ENCODE data around the gene APOL2.
"Not testable (repeated sequence)": the region's sequence is repeated elsewhere in the genome, so short reads cannot be mapped to it uniquely, and the experiment has no call there.

Gene APOL2

GRCh38 chr22:36238373-36239149 is 766 bp downstream of the APOL2 start:
- no peak for DNase-seq

DNA sequence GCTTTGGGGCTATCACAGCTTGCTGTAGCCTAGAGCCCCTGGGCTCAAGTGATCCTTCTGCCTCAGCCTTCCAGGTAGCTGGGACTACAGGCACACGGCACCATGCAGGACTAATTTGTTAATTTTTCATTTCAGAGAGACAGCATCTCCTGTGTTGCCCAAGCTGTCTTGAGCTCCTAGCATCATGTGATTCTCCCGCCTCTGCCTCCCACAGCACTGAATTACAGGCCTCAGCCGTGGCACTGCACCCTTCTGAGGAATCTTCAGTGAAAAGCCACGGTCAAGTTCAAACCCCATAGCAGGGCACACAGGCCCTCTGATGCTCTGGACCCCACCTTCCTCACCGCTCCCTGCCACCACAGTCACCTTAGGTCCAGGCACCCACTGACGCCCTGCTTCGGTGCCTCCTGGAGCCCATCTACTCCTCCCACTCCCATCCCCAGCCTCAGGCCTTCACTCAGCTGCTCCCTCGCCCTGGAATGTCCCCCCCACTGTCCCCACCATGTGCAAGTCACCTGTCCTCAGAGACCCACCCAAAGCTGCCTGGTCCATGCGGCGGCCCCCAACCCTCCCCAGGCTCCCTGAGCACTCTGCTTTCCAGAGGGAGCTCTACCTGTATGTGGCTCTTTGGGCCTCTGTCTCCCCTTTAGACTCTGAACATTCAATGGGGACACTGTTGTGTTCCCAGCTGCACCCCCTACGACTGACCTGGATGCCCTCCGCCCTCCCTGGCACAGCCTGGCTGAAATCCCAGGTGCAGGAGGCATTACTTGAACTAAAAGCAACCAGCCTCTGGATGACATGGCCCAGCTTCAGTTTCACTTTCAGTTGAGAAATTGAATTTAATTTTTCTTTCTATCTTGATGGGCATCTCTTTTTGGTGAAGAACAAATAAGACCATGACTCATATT is 1.6 kb downstream of the APOL2 start:
- DNase-seq: no peak

GRCh38 chr22:36236388-36237319 is 2.7 kb downstream of the APOL2 start:
- DNase-seq: no peak

- DNase-seq: no peak
Observed at GRCh38 chr22:36235585-36235984, 3.7 kb downstream of the APOL2 start.

DNA sequence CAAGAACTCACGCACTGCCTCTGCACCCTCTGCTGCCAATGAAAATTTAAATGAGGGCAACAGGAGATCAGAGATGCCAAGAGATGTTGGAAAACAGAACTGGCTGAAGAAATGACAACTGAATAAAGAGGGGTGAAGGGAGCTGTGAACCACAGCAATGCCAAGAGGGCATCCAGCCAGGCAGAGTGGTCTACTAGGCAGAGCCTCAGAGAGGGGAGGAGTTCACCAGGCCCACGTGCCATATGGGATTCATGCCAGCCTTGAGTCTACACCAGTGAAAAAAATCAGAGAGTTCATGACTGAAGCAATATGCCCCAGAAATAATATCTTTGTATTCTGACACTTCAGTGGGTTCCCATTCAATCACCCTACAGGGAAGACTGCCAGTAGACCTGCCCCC is 4.4 kb downstream of the APOL2 start:
- no peak for DNase-seq

DNA sequence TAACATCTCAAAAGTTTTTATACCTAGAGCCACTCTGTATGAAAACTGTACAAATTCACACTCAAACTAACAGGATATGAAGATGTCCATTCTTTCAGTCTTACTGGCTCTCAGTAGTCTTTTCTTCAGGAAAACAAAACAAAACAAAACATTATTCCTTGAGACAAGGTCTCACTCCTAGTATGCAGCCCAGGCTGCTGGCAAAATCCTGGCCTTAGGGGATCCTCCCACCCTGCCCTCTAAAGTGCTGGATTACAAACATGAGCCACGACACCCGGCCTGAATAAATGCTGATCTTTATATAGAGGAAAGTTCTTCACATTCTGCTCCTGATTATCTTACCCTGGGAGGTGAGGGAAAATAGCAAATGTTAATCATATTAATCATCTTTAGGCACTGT is 5.1 kb downstream of the APOL2 start:
- DNase-seq: no peak

DNA sequence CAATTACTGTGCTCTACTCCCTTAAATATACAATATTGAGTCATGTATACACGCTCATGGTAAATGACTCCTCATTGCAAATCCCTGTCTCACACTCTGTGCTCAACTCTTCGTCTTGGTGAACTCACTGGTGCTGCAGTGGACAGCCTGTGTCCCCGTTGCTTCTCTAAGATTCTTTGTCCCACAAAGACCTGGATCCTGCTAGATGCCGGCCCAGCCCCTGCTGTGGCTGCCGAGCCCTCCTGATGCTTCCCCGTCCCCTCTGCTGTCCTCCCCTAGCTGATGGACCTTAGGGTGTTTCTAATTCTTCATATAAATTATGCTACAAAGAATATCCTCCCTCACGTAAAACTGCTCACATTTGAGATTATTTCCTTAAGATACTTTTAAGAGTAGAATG is 5.5 kb downstream of the APOL2 start:
- DNase-seq: no peak

DNA sequence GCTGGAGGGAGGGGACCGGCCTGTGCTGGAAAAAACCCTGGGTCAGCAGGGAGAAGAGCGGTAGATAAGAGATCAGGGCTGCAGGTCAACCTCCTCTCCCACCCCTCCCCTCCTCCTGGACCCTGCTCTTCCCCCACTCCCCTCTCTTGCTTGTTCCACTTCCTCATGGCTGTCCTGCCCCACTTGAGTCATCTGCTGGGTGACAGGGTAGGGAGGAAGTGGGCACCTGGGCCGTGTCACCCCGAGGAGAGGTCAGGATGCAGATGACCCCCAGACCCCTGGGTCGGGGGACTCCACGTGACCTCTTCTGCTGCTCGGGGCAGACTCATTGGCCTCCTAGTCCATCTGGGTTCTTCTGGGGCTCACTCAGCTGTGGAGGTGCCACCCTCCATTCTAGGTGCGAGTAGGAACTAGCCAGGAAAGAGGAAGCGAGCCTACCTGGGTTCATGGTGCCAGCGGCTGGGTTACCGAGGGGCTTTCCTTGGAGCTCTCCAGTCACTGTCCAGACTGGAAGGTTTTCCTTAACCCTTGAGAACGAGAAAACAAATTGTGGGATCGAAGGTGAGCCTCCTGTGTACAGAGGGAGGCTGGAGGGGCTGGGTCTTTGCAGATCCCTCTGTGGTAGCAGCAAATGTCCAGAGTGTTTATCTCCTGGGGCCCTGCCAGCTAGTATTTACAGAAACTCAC is 6.5 kb downstream of the APOL2 start:
- DNase-seq: no peak

GRCh38 chr22:36231051-36231450 is 8.3 kb downstream of the APOL2 start:
- not testable (repeated sequence) for DNase-seq

DNA sequence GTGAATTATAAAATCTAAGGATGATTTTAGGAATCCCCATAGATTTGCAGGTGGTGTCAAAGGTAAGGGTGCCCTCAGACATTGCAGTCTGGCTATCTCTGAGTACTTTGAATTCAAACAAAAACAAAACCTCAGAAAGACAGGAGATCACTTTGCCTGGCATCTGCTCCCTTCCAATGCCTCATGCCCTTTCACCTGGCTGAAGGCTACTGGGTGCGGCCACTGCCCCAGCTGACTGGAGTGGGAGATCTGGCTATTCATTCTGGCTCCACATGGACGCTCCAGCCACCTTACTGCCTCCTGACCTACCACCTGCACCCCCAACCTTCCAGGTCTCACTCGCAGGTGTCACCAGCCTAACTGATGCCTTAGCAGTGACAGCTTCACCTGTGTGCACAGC is 9.7 kb downstream of the APOL2 start:
- not testable (repeated sequence) for DNase-seq

- DNase-seq: no peak
Observed at GRCh38 chr22:36228944-36229343, 10.4 kb downstream of the APOL2 start.

DNA sequence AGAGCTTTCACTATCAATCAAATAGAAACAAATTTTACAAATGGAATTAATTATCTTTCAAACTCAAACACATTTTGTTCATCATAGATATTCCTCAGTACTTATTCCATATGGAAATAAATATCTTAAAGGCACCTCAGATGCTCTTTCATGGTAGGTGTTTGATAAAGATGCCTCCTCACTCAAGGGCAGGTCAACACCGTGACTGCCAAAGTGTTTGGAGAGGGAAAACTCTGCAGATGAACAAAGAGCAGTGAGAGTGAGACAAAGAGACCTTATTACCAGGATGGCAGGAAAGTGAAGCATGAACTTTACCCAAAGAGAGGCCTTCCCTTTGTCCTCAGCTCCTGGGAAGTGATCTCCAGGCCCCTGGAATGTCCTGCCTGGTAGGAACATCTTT is 11.0 kb downstream of the APOL2 start:
- DNase-seq: not testable (repeated sequence)

- no peak for DNase-seq
Observed at GRCh38 chr22:36227806-36228205, 11.5 kb downstream of the APOL2 start.

DNA sequence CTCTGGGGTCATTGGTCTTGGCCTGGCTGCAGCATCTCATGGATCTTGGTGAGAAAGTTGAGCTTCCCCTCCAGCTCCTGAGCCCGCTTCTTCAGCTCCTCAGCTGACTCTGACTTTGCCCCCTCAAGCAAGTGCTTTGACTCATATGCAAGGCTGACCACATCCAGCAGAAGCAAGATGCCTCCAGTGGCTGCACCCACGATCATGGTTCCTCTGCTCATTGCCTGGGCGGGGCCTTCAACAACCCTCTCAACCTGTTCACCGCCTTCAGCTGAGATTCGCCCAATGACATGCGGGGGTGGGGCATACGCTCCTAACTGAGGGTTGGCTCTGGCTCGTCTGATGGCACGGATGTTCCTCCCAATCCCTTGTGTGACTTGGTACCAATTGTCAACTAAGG is 11.9 kb downstream of the APOL2 start:
- no peak for DNase-seq

GRCh38 chr22:36226189-36226588 is 13.1 kb downstream of the APOL2 start:
- no peak for DNase-seq

GRCh38 chr22:36225333-36225922 is 13.9 kb downstream of the APOL2 start:
- DNase-seq: no peak

DNA sequence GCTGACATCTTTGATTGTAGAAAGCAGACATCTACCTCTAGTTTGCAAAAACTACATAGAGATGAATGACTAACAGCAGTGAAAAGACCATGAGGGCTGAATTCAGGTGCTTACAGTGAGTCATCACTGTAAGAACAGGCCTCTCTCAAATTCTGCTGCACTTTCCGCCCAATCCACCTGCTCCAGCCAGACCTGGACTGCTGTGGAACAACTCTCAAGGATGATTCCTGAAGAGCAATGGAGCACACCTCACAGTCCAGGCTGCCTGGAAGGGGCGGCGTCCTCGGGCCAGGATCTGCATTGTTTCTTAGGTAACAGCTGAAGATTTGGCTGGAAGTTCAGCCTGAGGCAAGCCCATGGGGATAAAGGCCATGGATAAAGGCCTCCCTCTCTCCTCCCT is 15.1 kb downstream of the APOL2 start:
- no peak for DNase-seq

- DNase-seq: no peak
Observed at GRCh38 chr22:36223504-36223903, 15.8 kb downstream of the APOL2 start.

DNA sequence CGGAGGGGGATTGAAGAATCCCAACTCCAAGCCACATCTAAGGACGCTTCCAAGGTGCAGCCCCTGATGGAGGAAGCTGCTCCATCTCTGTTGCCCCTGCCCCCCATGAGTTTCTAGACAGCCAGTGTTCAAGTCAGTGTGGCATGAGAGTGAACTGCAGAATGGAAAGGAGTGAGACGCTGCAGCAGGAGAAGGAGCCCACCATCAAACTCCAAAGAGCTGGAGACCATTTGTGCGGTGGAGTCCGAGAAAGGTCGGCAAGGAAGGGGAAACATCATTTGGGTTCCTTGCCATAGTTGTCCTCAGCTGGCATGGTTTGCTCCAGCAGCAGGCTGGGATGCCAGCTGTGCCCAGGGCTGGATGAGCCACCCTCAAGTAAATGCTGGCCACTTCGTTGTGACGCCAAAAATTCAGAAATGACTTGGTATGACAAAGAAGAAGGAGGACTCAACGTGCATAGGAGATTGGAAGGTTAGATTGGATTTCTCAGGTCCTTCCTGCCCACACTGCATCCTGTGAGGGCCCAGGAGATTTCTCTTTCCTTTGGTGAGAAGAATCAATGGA is 16.4 kb downstream of the APOL2 start:
- DNase-seq: no peak

DNA sequence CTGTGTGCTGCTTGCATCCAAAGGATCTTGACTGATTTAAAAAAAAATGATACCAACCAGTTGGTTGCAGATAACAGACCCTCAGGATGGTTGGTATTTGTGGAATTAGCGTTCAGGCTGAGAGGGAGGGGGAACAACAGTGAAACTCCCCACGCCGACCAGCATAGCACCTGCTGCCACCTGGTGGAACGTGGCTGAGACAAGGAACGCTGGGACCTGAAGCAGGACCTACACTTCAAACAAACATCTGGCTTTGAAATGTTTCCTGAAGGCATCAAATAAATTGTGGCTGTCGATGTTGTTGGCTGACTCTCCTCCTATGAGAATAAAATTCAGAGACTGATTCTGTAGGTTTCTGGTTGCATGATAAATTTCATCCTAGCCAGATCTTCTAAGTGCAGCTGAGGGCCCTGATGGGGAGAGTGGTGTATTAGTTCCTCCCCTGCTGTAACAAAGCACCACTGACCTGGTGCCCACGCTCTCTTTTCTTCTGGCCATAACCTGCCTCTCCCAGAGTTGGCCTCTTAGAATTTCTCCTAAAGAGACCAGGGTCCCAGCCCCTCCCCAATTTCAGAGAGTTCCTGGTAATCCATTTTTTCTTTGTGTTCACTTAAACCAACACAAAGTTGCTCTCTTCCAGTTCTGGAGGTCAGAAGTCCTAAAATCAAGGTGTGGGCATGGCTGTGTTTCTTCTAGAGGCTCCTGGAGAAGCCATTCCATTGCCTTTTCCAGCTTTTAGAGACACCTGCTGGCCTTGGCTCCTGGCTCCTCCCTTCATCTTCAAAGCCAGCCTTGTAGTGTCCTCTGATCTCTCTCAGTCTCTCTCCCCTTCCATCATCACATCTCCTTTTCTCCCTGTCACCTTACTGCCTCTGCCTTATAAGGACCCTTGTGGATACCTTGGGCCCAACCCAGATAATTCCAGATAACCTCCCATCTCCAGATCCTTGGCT is 17.3 kb downstream of the APOL2 start:
- no peak for DNase-seq
